CD4-positive, alpha-beta T cell (primary cell): ENCODE results near the gene RNF212. TPM values are rescaled to one million over a fixed set of nuclear protein-coding genes. Genes with fewer than 3 reads are reported as not detected.

Experiments
- ATAC-seq: fragments of 200-7000 bp; cut with Tn5 transposase; one replicate; pipeline ENCODE4 v1.10.0; 2022; ENCODE audit warnings: mild to moderate bottlenecking; ENCODE audit not compliant: poor library complexity
- CTCF ChIA-PET: fragments of 350-600 bp; sonication (Branson Sonifier 250); formaldehyde crosslinking; loops from one replicate; lab custom pipeline; 2021; ENCODE audit warnings: antibody characterized with exemption, inconsistent platforms; lab: Charles Lee
- POLR2A ChIA-PET: fragments of 350-600 bp; sonication (Branson Sonifier 250); formaldehyde crosslinking; loops from one replicate; lab custom pipeline; 2021; ENCODE audit warnings: antibody characterized with exemption, inconsistent platforms; lab: Charles Lee
- DNase-seq, 14 experiments: peaks; one replicate each; pipeline ENCODE4 v3.0.0-alpha.2; 2013 to 2020; ENCODE audit warnings: mixed read lengths in 2 of 14
- H3K27ac ChIP-seq, 2 donors: one replicate each; pipeline versions ENCODE4 v1.5.1 to v1.7.0; 2013; ENCODE audit warnings: low read length in 2 of 2, low read depth in 1 of 2, mild to moderate bottlenecking in 1 of 2
- H3K27me3 ChIP-seq, 2 experiments: 1 replicate in 1 of 2; 2 replicates in 1 of 2; pipeline versions ENCODE4 v1.6.1 to v1.7.0; 2013; ENCODE audit warnings: low read length in 2 of 2, control low read depth in 1 of 2, mild to moderate bottlenecking in 1 of 2, moderate library complexity in 1 of 2; ENCODE audit not compliant: insufficient read depth in 2 of 2, control insufficient read depth in 1 of 2
- H3K36me3 ChIP-seq: one replicate; pipeline ENCODE4 v1.6.1; 2013; ENCODE audit warnings: low read length, control low read depth; ENCODE audit not compliant: insufficient read depth
- H3K4me1 ChIP-seq: one replicate; pipeline ENCODE4 v1.6.1; 2013; ENCODE audit warnings: low read length, control low read depth; ENCODE audit not compliant: insufficient read depth
- H3K4me3 ChIP-seq: one replicate; pipeline ENCODE4 v1.5.1; 2013; ENCODE audit warnings: mild to moderate bottlenecking, low read length, moderate library complexity
- H3K9me3 ChIP-seq, 2 experiments: 1 replicate in 1 of 2; 2 replicates in 1 of 2; pipeline versions ENCODE4 v1.6.1 to v1.7.0; 2013; ENCODE audit warnings: low read length in 2 of 2, mild to moderate bottlenecking in 2 of 2, control low read depth in 1 of 2, moderate library complexity in 1 of 2; ENCODE audit not compliant: control insufficient read depth in 1 of 2, insufficient read depth in 1 of 2
- H3K27ac Mint-ChIP-seq: one replicate; pipeline ENCODE4 v1.8.0; 2020; ENCODE audit warnings: mixed read lengths
- H3K27me3 Mint-ChIP-seq: one replicate; pipeline ENCODE4 v1.8.0; 2021; ENCODE audit warnings: mixed read lengths
- H3K36me3 Mint-ChIP-seq: one replicate; pipeline ENCODE4 v1.8.0; 2021; ENCODE audit warnings: low read depth, mixed read lengths
- H3K4me1 Mint-ChIP-seq: one replicate; pipeline ENCODE4 v1.8.0; 2021; ENCODE audit warnings: low read depth, mixed read lengths
- H3K4me3 Mint-ChIP-seq: one replicate; pipeline ENCODE4 v1.8.0; 2020; ENCODE audit warnings: mild to moderate bottlenecking, mixed read lengths
- H3K9me3 Mint-ChIP-seq: one replicate; pipeline ENCODE4 v1.8.0; 2020; ENCODE audit warnings: mixed read lengths
- CTCF ChIP-seq: fragments of 200-600 bp; IDR thresholded peaks from one replicate; pipeline ENCODE4 v1.8.0; 2022; ENCODE audit warnings: antibody characterized with exemption, mild to moderate bottlenecking
- intact Hi-C, 2 experiments: fragments of 100-400 bp; cut with DNase I in 1 of 2; cut with micrococcal nuclease in 1 of 2; formaldehyde crosslinking; loops; one replicate each; pipeline versions ENCODE4 v1.15.1 to v1.9.0; 2023 to 2025; cut with DNase I, micrococcal nuclease
- total RNA-seq, 174 experiments: library from RNA in 2 of 174; stranded (reverse) in 2 of 174; gene quantifications; one replicate each; pipeline ENCODE4 v1.2.3 and lab custom pipeline; 2021 to 2026

RNF212 gene
- total RNA-seq, 2 experiments from 2014 or later: 5.6 to 8.3 TPM

GRCh38 chr4:1060621-1061020 lies 52.7 kb downstream of the RNF212 start:
- Mint-ChIP-seq H3K9me3 (peaks cover 7% of the 10 kb centered on the region), H3K27me3 (peaks cover 30% of the 10 kb centered on the region), H3K4me3 (no peak overlapping the region), H3K4me1 (peaks cover 14% of the 10 kb centered on the region), H3K27ac (no peak overlapping the region), H3K36me3 (no peaks in the 10 kb centered on the region)
- Histone ChIP-seq H3K27ac (no peak overlapping the region), H3K36me3 (no peaks in the 10 kb centered on the region), H3K4me3 (no peak overlapping the region), H3K9me3 (peaks cover 0 to 11% of the 10 kb centered on the region in 2 experiments), H3K4me1 (peaks cover 14% of the 10 kb centered on the region), H3K27me3 (peaks cover 7 to 15% of the 10 kb centered on the region in 2 experiments)
- intact Hi-C loops: no loop called here
- CTCF ChIA-PET: no interaction called here
- DNase-seq (peak in 1 of 14 experiments; percentile 1), ATAC-seq (no peak)
- TF ChIP-seq CTCF: no peak
- POLR2A ChIA-PET: no interaction called here

GRCh38 chr4:1060121-1060520 lies 53.2 kb downstream of the RNF212 start:
- ChIA-PET CTCF (no interaction called here), POLR2A (no interaction called here)
- Mint-ChIP-seq H3K4me1 (peaks cover 17% of the 10 kb centered on the region), H3K9me3 (peaks cover 7% of the 10 kb centered on the region), H3K27ac (no peak overlapping the region), H3K36me3 (no peaks in the 10 kb centered on the region), H3K27me3 (peaks cover 30% of the 10 kb centered on the region), H3K4me3 (no peak overlapping the region)
- H3K36me3 ChIP-seq: no peaks in the 10 kb centered on the region
- peaks cover 7 to 15% of the 10 kb centered on the region in 2 experiments for H3K27me3 ChIP-seq
- peaks cover 0 to 13% of the 10 kb centered on the region in 2 experiments for H3K9me3 ChIP-seq
- ATAC-seq: no peak
- peaks cover 19% of the 10 kb centered on the region for H3K4me1 ChIP-seq
- no peak for TF ChIP-seq CTCF
- intact Hi-C loops: no loop called here
- DNase-seq: no peak
- no peak overlapping the region for H3K27ac ChIP-seq
- no peak overlapping the region for H3K4me3 ChIP-seq

GRCh38 chr4:1058997-1059665 lies 54.2 kb downstream of the RNF212 start:
- no peak overlapping the region for H3K27ac ChIP-seq
- peaks cover 3% of the 10 kb centered on the region for H3K9me3 Mint-ChIP-seq
- H3K4me3 ChIP-seq: no peak overlapping the region
- peaks cover 0 to 13% of the 10 kb centered on the region in 2 experiments for H3K9me3 ChIP-seq
- peaks cover 7 to 15% of the 10 kb centered on the region in 2 experiments for H3K27me3 ChIP-seq
- intact Hi-C loops: loop anchor here in 1 of 2 experiments (5.0 kb wide), 1 partner anchor 47 kb away; the partner anchor contains the start of gene FGFRL1
- DNase-seq (peak in 1 of 14 experiments; percentile 2), ATAC-seq (no peak)
- POLR2A ChIA-PET: no interaction called here
- CTCF ChIA-PET: no interaction called here
- peaks cover 19% of the 10 kb centered on the region for H3K4me1 ChIP-seq
- no peak overlapping the region for H3K27ac Mint-ChIP-seq
- H3K36me3 Mint-ChIP-seq: no peaks in the 10 kb centered on the region
- peaks cover 17% of the 10 kb centered on the region for H3K4me1 Mint-ChIP-seq
- no peaks in the 10 kb centered on the region for H3K36me3 ChIP-seq
- H3K27me3 Mint-ChIP-seq: peaks cover 20% of the 10 kb centered on the region
- TF ChIP-seq CTCF: no peak
- H3K4me3 Mint-ChIP-seq: no peak overlapping the region
